Kidney epithelial cell (primary cell): Measurements from ENCODE around the gene TIGD1. TPM values are rescaled to one million over a fixed set of nuclear protein-coding genes. Genes with fewer than 3 reads are reported as not detected.
A peak's percentile ranks its signal among the peaks of the same experiment; 100 is the strongest.

Experiments used
- DNase-seq: peaks from one replicate; pipeline ENCODE4 v3.0.0-alpha.2; 2010; ENCODE audit warnings: low read depth
- H3K27me3 ChIP-seq: 2 replicates; pipeline ENCODE4 v1.6.0; 2011; ENCODE audit warnings: low read length; ENCODE audit not compliant: control insufficient read depth, insufficient read depth
- H3K36me3 ChIP-seq: 2 replicates; pipeline ENCODE4 v1.5.1; 2011; ENCODE audit warnings: low read length; ENCODE audit not compliant: control insufficient read depth, insufficient read depth
- H3K4me3 ChIP-seq: 2 replicates; pipeline ENCODE4 v1.5.1; 2011; ENCODE audit warnings: low read depth, mild to moderate bottlenecking, control low read depth, low read length
- CTCF ChIP-seq: IDR thresholded peaks from 2 replicates; pipeline ENCODE4 v1.5.1; 2011; ENCODE audit warnings: mild to moderate bottlenecking, moderate library complexity, low read length, control low read depth, inconsistent platforms; ENCODE audit not compliant: insufficient read depth, poor library complexity, severe bottlenecking
- total RNA-seq: library from RNA; depleted of rRNA; stranded (reverse); fragments of >200 nt; gene quantifications from 2 replicates; pipeline ENCODE4 v1.2.3, GENCODE V29; 2015

The TIGD1 gene
- total RNA-seq, 1 donor from 2014 or later: 2.9 TPM

GRCh38 chr2:232540441-232541041 lies 9.8 kb downstream of the TIGD1 start:
- H3K36me3 ChIP-seq: no peaks in the 10 kb centered on the region
- no peak overlapping the region for H3K4me3 ChIP-seq
- TF ChIP-seq CTCF: no peak
- DNase-seq: no peak
- H3K27me3 ChIP-seq: peaks cover 27% of the 10 kb centered on the region

- DNase-seq: no peak
- Histone ChIP-seq H3K36me3 (no peaks in the 10 kb centered on the region), H3K4me3 (no peak within 1 kb of the TSS), H3K27me3 (peaks cover 27% of the 10 kb centered on the region)
- no peak for TF ChIP-seq CTCF
Observed at GRCh38 chr2:232539298-232540231, 10.8 kb downstream of the TIGD1 start, which contains the start of gene CHRNG. TSS of gene CHRNG (plus strand) at chr2:232539692. CDS start at chr2:232539748, 56 bp downstream.

GRCh38 chr2:232538671-232539070 lies 11.7 kb downstream of the TIGD1 start:
- no peak for TF ChIP-seq CTCF
- H3K27me3 ChIP-seq: peaks cover 30% of the 10 kb centered on the region
- no peaks in the 10 kb centered on the region for H3K36me3 ChIP-seq
- DNase-seq: no peak
- H3K4me3 ChIP-seq: no peak overlapping the region

GRCh38 chr2:232537499-232537898 lies 12.9 kb downstream of the TIGD1 start:
- no peaks in the 10 kb centered on the region for H3K36me3 ChIP-seq
- H3K4me3 ChIP-seq: no peak overlapping the region
- peaks cover 30% of the 10 kb centered on the region for H3K27me3 ChIP-seq
- TF ChIP-seq CTCF: no peak
- no peak for DNase-seq

GRCh38 chr2:232537079-232537478 lies 13.3 kb downstream of the TIGD1 start:
- H3K4me3 ChIP-seq: no peak overlapping the region
- DNase-seq: no peak
- TF ChIP-seq CTCF: peak; percentile 31
- H3K36me3 ChIP-seq: no peaks in the 10 kb centered on the region
- H3K27me3 ChIP-seq: peaks cover 30% of the 10 kb centered on the region
